ENCODE measurements around the gene AP4S1.
"Not testable (repeated sequence)": the region's sequence is repeated elsewhere in the genome, so short reads cannot be mapped to it uniquely, and the experiment has no call there.

Gene AP4S1

GRCh38 chr14:31025367-31026076 lies at the start of gene AP4S1:
Gene AP4S1 (plus strand): TSS chr14:31025649. CDS start chr14:31066197, 40,548 bp downstream.
- no peak for DNase-seq

- no peak for DNase-seq
Measured at GRCh38 chr14:30977752-30978151, 47.7 kb upstream of the AP4S1 start.

DNA sequence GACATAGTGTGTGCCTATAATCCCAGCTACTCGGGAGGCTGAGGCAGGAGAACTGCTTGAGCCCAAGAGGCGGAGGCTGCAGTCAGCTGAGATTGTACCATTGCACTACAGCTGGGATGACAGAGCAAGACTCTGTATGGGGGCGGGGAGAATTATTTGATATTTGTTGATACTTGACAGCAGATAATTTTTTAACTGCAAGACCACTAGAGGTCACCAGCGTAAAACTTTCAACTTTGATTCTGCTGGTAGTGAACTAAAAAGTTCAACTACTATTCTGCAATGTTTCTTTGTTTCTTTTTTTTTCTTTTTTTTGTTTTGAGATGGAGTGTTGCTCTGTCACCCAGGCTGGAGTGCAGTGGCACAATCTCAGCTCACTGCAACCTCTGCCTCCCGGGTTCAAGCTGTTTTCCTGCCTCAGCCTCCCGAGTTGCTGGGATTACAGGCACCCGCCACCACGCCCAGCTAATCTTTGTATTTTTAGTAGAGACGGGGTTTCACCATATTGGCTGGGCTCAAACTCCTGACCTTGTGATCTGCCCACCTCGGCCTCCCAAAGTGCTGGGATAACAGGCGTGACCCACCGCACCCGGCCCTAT lies 45.2 kb upstream of the AP4S1 start:
- not testable (repeated sequence) for DNase-seq

DNA sequence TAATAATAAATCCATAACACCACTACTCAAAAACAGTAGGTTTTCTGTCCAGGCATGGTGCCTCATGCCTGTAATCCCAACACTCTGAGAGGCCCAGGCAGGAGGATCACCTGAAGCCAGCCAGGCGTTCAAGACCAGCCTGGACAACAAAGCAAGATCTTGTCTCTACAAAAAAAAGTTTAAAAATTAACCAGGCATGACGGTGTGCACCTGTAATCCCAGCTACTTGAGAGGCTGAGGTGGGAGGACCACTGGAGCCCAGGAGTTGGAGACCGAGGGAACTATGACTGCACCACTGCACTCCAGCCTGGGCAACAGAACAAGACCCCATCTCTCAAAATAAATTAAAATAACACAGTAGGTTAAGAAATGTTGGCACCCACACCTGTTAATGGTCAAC lies 44.5 kb upstream of the AP4S1 start:
- no peak for DNase-seq

GRCh38 chr14:30982533-30982932 lies 42.9 kb upstream of the AP4S1 start:
- no peak for DNase-seq

- no peak for DNase-seq
Measured at GRCh38 chr14:30983858-30984257, 41.6 kb upstream of the AP4S1 start.

GRCh38 chr14:30985796-30986195 lies 39.7 kb upstream of the AP4S1 start:
- no peak for DNase-seq

DNA sequence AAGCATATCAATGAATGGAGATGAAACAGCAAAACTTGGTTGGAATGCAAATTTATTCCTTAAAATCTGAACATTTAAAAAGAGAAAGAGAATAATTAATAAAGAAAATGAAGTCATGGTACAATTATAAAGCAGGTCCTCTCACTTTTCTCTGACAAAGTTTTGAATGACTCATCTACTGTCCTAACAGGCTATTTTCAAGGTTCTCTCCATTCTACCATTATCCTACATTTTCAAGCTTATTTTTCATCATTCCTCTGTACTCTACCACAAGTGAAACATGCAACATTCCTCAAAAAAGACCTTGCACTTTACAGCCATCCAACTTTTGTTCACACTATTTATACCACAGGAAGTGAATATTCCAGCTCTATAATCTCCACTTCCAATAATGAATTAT lies 36.9 kb upstream of the AP4S1 start:
- DNase-seq, result no peak

GRCh38 chr14:30990770-30991169 lies 34.7 kb upstream of the AP4S1 start:
- no peak for DNase-seq

DNA sequence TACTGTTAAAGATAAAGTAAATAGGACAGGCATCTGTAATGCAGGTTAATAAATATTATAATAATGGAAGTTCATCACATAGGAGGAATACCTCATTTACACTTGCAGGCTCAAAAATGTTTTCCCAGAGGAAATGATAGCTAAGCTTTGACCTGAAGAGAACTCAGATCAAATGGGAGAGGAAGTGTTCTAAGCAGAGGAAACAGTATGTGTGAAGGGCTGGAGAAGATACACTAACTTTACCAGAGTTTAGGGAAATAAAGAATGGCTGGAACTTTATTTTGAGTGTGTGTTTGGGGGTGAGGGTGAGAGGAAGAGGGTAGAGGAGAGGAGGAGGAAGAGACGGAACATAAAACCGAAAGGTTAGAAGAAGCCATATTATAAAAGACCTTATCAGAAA lies 34.0 kb upstream of the AP4S1 start:
- no peak for DNase-seq

DNA sequence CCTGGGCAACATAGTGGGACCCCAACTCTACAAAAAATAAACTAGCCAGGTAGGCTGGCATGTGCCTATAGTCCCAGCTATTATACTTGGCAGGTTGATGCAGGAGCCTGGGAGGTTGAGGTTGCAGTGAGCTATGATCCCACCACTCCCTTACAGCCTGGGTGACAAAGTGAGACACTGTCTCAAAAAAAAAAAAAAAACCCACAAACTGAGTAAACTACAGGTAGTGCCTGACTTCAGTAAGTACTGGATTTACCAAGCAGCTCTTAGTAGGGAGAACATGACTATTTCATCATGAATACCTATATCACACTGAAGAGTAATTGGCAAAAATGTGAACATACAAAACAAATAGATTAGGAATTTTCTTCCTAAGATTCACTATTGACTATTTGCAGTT lies 32.4 kb upstream of the AP4S1 start:
- DNase-seq, result no peak

GRCh38 chr14:30994681-30995620 lies 30.5 kb upstream of the AP4S1 start:
- DNase-seq, result no peak

GRCh38 chr14:30995689-30996088 lies 29.8 kb upstream of the AP4S1 start:
- no peak for DNase-seq

- DNase-seq, result no peak
Measured at GRCh38 chr14:30996892-30997659, 28.4 kb upstream of the AP4S1 start.

- no peak for DNase-seq
Measured at GRCh38 chr14:30998100-30998706, 27.2 kb upstream of the AP4S1 start.

DNA sequence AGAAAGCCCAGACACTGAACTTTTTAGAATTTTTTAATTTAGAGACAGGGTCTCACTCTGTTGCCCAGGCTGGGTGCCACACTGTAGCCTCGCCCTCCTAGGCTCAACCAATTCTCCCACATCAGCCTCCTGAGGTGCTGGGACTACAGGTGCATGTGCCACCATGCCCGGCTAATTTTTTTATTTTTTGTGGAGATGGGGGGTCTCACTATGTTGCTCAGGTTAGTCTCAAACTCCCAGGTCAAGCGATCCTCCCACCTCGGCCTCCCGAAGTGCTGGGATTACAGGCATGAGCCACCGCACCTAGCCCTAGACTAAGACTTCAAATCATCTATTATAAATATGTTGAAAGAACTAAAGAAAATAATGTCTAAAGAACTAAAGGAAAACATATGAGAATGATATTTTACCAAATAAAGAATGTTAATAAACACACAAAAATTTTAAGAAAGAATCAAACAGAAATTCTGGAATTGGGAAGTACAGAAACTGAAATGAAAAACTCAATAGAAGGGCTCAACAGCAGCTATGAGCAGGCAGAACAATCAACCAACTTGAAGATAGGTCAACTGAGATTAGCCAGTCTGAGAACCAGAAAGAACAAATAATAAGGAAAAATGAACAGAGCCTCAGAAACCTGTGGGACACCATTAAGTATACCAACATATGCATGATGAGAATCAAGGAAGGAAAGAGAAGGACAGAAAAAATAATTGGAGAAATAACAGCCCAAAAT lies 26.2 kb upstream of the AP4S1 start:
- no peak for DNase-seq

GRCh38 chr14:31000629-31001338 lies 24.7 kb upstream of the AP4S1 start:
- no peak for DNase-seq

GRCh38 chr14:31001339-31001658 lies 24.1 kb upstream of the AP4S1 start:
- DNase-seq, result no peak

GRCh38 chr14:31003284-31003683 lies 22.2 kb upstream of the AP4S1 start:
- DNase-seq, result no peak

DNA sequence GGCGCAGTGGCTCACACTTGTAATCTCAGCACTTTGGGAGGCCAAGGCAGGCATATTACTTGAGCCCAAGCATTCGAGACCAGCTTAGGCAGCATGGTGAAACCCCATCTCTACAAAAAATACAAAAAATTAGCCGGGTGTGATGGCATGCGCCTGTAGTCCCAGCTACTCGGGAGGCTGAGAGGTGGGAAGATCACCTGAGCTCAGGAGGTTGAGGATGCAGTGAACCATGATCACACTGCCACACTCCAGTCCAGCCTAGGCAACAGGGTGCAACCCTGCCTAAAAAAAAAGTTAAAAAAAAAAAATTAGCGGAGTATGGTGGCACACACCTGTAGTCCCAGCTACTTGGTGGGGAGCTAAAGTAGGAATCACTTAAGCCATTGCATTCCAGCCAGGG lies 21.4 kb upstream of the AP4S1 start:
- not testable (repeated sequence) for DNase-seq

DNA sequence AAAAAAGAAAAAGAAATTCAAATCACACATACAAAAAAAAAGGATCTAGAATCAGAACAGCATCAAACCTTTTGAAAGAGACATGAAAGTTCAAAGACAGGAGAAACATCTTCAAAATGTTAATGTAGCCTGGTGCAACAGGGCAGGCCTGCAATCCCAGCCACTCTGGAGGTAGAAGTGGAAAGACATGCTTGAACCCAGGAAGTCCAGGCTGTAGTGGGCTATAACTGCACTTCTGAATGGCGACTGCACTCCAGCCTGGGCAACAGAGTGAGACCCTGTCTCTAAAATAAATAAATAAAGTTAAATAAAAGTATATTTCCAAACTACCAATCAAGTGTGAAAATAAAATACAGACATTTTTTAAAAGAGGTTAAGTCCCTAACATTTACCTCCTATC lies 18.7 kb upstream of the AP4S1 start:
- no peak for DNase-seq
